22Rv1 (cell line): Measurements from ENCODE around the gene TCF12.

Experiments used
- H3K27ac ChIP-seq: fragments of 450-650 bp; 2 replicates; pipeline ENCODE4 v1.5.1; 2017
- CTCF ChIP-seq: fragments of 450-650 bp; IDR thresholded peaks from 2 replicates; pipeline ENCODE4 v1.5.1; 2017; ENCODE audit warnings: mild to moderate bottlenecking
- ZFX ChIP-seq: fragments of 450-650 bp; IDR thresholded peaks from 2 replicates; pipeline ENCODE4 v1.6.1; 2017; ENCODE audit warnings: antibody characterized with exemption, borderline replicate concordance

TCF12 gene

GRCh38 chr15:57309856-57310760 is 391.7 kb downstream of the TCF12 start:
- TF ChIP-seq ZFX (no peak), CTCF (no peak)
- H3K27ac ChIP-seq, result no peak overlapping the region

- TF ChIP-seq CTCF, result no peak
- H3K27ac ChIP-seq, result no peak overlapping the region
Observed at GRCh38 chr15:57310876-57311275, 392.4 kb downstream of the TCF12 start.

GRCh38 chr15:57312006-57312317 is 393.5 kb downstream of the TCF12 start:
- no peak for TF ChIP-seq ZFX
- TF ChIP-seq CTCF, result no peak

GRCh38 chr15:57312318-57313133 is 394.1 kb downstream of the TCF12 start:
- TF ChIP-seq ZFX (no peak), CTCF (no peak)
- H3K27ac ChIP-seq, result no peak overlapping the region

More at GRCh38 chr15:57312006-57312317, 393.5 kb downstream of the TCF12 start:
- H3K27ac ChIP-seq, result no peak overlapping the region

GRCh38 chr15:57313134-57313483 is 394.7 kb downstream of the TCF12 start:
- no peak overlapping the region for H3K27ac ChIP-seq
- TF ChIP-seq CTCF (no peak), ZFX (no peak)

- H3K27ac ChIP-seq, result no peak overlapping the region
- TF ChIP-seq CTCF, result no peak
- TF ChIP-seq ZFX, result no peak
Observed at GRCh38 chr15:57314221-57314620, 395.8 kb downstream of the TCF12 start.

GRCh38 chr15:57316451-57316850 is 398.0 kb downstream of the TCF12 start:
- TF ChIP-seq CTCF, result no peak
- TF ChIP-seq ZFX, result no peak
- no peak overlapping the region for H3K27ac ChIP-seq
